COLO668 (cell line): ENCODE measurements around the gene YBEY.

ENCODE experiments used
- DNase-seq: peaks from one replicate; lab custom pipeline; 2025; ENCODE audit not compliant: unreplicated experiment; lab: John Stamatoyannopoulos, UW

The YBEY gene

DNA sequence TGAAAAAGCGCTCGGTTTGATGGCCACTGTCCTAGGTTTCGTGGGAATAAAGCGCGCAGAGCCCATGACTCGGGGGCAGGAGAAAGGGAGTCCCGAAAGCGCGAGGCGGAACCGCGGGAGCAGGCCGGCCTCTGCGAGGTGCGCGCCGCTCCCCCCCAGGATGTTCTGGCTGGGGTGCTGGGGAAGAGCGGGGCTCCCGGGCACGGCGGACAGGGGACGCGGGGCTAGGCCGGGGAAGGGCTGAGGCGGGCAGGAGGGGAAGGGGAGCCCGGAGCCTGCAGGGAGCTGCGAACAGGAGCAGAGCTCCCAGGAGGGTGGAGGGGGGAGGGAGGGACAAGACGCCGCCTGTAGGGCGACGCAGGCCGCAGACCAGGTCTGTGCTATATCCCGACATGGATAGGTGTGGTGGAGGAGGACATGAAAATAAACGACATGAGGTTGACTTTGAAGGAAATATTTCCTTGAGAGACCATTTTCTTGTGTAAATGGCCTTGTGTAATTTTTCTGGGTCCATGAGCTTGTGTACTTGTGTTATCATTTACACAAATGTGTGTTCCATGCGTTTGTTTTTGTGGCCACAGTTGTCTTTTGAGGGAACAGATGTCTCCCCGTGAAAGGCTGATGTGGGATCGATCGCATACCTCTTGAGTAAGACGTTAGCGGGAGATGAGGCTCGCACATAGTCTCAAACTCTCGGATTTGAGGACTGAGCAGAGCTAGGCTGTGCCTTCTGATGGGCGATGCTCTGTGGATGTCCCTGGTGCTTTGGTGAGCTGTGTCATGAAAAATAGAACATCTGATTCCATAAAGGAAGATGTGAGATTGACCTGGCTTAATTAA is 39.2 kb downstream of the YBEY start:
- peak; percentile 66 for DNase-seq

DNA sequence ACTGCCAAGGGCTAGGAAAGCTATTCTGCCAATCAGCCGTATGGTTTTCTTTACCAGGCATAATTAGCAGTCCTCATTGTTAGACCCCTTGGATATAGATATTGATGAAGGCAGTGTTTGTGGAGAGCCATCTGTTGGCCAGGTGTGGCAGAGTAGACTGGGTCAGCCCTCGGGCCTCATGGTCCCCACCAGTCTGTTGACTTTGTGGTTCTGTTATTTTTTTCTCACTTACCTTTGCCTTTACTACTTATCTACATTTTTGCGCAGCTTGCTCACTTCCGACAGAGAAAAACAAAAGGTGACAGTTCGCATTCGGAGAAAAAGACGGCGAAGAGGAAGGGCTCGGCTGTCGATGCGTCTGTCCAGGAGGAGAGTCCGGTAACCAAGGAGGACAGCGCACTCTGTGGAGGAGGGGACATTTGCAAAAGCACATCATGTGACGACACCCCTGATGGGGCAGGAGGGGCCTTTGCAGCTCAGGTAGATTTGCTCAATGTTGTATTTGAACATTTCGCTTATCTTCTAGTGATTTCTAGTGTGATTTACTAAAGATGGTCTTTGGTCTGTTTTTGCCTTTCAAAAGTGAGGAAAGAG is 40.1 kb downstream of the YBEY start:
- peak; percentile 64 for DNase-seq

DNA sequence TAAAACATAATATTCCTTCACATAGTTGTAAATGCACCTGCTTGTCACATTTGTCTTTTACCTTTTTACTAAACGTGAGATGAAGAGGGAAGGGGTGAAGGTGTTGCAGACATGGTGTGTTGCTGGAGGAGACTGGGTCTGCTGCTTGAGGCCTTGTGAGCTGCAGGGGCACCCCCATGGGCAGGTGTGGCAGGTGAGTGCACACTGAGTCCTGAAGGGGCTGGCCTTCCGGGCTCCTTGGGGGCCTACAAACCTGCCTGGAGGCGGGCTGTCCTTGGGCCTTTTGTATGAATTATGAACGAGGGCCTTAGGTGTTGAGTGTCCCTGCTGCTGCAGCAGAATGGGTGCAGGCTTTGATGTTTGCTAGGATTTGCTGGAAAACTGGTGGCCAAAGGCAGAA is 41.6 kb downstream of the YBEY start:
- DNase-seq, result no peak

DNA sequence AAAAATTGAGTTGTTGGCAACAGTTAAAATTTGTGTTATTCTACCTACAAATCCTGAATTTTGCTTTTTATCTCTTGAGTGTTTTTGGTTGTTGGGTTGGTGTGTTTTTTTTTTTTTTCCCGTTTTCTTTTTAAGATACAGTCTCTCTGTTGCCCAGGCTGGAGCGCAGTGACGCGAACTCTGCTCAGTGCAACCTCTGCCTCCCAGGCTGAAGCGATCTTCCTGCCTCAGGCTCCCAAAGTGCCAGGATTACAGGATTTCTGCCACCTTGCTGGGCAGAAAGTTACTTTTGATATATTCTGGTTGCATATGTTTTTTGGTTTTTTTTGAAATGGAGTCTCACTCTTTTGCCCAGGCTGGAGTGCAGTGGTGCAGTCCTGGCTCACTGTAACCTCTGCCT is 42.0 kb downstream of the YBEY start:
- no peak for DNase-seq

DNA sequence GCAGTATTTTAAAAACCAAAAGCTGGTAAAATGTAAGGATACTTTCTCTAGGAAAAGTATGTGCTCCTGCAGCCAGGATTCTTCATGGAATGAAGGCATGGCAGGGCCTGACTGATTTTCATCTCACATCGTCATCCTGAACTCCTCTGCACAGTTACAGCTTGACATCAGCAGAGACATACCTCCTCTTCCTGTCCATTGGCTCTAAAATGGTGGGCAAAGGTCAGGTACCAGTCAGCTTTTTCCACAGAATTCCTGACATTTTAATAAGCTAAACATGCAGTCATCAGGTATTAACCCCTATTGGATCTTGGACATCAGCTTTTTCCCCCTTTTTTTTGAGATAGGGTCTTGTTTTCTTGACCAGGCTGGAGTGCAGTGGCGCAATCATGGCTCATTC is 43.7 kb downstream of the YBEY start:
- no peak for DNase-seq

DNA sequence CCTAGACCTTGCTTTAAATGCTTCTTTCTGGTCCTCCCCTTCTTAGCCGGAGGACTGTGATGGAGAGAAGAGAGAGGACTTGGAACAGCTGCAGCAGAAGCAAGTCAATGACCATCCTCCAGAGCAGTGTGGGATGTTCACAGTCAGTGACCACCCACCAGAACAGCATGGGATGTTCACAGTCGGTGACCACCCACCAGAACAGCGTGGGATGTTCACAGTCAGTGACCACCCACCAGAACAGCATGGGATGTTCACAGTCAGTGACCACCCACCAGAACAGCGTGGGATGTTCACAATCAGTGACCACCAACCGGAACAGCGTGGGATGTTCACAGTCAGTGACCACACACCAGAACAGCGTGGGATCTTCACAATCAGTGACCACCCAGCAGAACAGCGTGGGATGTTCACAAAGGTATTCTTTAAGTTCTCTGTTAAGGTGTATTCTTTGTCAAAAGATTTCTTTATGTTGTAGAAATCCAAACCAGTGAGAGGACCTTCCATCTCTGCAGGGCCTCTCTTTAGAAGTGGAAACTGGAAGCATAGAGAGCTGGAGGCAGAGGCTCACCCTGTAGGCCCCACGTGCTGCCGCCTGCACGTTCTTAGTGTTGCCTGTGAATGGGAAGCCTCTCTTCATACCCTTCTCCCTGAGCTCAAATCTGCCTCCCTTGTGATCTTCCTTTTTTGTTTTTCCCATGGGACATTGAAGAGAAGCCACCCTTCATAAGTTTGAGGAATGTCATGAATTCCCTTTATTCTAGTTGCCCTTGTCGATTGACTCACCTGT is 48.4 kb downstream of the YBEY start:
- no peak for DNase-seq

DNA sequence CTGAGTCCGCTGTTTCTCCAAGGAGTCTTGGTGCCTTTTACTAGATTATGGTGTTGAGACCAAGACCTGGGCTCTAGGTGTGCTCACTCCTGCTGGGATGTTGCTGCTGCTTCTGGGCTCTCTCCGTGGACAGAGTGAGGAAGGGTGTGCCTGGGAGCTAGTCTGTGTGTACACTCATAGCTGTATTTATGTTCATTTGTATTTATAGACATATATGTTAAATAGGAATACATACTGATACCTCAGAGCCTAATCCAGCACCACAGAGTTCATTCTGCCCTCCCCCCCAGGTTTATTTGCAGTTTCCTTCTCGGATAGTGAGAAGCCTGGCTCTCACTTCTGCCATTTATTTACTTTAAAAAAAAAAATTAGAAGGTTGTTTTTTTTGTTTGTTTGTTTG is 50.5 kb downstream of the YBEY start:
- no peak for DNase-seq

DNA sequence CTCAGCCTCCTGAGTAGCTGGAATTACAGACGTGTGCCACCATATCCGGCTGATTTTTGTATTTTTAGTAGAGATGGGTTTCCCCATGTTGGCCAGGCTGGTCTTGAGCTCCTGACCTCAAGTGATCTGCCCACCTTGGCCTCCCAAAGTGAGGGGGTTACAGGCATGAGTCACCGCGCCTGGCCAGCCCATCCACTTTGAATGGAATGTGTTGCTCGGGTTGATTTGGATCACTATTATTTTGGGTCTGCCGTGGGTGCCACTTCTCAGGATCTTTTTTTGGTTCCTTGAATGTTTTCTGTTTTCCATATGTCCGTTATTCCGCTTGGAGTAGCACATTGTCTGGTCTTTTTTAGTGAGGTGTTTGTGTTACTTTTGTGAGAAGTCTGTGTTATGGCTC is 54.9 kb downstream of the YBEY start:
- DNase-seq, result no peak

DNA sequence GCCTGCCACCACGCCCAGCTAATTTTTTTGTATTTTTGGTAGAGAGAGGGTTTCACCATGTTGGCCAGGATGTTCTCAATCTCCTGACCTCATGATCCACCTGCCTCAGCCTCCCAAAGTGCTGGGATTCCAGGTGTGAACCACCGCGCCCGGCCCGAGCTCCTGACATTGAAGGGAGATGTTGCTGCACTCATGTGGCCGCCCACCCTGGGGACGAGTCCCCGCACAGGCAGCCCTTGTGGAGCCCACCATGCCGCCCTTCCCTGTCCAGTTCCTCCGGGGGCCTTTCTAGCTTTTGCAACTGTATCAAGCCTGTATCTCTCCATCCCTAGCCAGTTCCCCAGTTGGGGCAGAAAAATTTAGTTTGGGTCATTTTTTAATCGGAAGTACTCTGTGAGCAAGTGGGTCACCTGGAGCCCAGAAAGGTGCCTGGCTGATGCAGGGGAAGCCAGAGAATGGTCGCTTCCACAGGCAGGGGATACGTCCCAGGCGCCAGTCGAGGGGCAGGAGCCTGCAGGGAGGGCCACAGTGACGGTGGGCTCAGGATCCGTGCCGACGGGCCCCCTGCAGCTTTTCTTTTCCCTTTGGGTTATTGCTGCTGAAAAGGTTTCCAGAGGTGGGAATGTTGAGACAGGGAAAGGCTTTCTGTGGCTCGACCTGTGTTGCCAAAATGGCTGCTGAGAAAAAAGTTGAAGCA is 58.2 kb downstream of the YBEY start:
- no peak for DNase-seq

DNA sequence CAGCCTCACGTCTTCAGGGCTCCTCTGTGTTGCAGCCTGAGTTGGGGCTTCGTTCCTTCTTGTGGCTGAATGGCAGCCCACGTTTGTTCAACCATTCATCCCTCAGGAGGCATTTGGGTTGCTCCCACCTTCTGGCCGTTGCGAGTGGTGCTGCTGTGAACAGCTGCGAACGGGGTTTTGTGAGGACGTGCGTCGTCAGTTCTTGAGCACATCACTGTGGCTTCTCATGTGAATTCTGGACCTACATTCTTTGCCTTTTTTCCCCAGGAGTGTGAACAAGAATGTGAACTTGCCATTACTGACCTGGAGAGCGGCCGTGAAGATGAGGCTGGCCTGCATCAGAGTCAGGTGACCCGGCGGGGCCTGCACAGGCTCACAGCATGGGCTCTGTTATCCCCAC is 59.7 kb downstream of the YBEY start:
- DNase-seq, result no peak

DNA sequence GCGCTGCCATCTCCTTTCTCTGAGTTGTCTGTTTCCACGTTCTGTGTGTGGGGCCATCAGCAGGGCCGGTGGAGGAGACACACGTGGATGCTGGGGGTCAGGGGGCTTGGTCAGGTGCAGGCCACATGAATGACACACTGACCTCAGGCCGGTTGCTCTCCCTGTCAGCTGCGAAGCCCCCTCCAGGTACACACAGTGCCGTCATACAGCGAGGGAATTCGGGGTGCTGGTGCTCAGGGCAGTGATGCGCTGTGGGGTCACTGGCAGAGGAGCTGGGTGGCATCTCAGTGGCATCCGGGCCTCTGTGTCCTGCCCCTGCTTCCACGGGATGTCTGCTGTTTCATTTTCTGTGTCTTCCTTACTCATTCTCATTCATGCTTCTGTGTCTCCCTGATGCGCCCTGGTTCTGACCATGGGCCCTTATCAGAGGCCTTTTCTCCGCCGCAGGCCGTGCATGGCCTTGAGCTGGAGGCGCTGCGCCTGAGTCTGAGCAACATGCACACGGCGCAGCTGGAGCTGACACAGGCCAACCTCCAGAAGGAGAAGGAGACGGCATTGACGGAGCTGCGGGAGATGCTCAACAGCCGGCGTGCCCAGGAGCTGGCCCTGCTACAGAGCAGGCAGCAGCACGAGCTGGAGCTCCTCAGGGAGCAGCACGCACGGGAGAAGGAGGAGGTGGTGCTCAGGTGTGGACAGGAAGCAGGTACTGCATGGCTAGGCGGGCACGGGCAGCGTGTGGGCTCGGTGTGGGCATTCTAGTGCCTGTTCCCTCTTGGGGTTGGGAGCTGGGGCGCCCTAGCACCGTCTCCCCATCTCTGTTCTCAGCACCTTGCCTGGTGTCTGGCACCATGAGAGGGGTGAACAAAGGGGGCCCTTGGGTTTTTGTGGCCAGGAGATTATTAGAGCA is 60.4 kb downstream of the YBEY start:
- no peak for DNase-seq

DNA sequence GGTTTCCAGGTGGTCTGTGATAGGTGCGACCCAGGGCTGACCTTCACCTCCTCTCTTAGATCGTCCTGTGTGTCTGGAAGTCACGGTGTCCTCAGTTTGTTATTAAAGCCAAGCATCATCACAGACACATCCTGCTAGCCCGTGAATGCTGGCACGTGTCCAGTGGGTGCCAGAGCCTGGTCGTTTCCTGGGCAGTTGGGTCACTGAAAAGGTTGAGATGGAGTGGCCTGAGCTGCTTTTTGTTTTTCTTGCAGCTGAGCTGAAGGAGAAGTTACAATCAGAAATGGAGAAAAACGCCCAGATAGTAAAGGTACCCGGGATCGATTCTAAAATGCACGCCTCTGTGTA is 61.0 kb downstream of the YBEY start:
- no peak for DNase-seq
